ENCODE data around the gene SYNE3.

DNA sequence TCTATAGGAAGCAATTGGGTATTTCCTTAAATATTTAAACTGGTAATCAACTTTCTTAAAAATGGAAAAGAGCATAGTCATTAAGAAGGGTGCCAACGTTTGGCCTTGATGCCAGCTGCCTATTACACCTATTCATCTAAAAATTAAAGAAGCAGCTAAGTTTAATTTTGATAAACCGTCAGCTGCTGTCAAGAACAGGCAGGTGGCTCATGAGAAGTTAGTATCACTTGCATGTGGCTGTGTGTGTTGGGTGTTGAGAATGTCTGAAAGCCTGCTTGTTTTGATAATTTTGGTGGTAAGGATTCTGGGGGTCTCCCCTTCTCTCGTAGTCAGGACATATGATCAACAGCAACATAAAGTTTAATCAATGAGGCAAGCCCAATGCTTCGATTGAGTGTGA, 24.9 kb upstream of the SYNE3 start:
- TF ChIP-seq SIN3A (IDR thresholded peaks at IDR 0.05; ENCODE audit: borderline replicate concordance, insufficient read depth, low read depth, low read length) (no peak), CTCF (IDR thresholded peaks at IDR 0.05) (no peak)
